ENCODE results near the gene EXOSC5.
"Not testable (repeated sequence)": the region's sequence is repeated elsewhere in the genome, so short reads cannot be mapped to it uniquely, and the experiment has no call there.

Gene EXOSC5
- total RNA-seq: 3.3 to 16.6 (median 10.2) reads per million in 18 experiments

DNA sequence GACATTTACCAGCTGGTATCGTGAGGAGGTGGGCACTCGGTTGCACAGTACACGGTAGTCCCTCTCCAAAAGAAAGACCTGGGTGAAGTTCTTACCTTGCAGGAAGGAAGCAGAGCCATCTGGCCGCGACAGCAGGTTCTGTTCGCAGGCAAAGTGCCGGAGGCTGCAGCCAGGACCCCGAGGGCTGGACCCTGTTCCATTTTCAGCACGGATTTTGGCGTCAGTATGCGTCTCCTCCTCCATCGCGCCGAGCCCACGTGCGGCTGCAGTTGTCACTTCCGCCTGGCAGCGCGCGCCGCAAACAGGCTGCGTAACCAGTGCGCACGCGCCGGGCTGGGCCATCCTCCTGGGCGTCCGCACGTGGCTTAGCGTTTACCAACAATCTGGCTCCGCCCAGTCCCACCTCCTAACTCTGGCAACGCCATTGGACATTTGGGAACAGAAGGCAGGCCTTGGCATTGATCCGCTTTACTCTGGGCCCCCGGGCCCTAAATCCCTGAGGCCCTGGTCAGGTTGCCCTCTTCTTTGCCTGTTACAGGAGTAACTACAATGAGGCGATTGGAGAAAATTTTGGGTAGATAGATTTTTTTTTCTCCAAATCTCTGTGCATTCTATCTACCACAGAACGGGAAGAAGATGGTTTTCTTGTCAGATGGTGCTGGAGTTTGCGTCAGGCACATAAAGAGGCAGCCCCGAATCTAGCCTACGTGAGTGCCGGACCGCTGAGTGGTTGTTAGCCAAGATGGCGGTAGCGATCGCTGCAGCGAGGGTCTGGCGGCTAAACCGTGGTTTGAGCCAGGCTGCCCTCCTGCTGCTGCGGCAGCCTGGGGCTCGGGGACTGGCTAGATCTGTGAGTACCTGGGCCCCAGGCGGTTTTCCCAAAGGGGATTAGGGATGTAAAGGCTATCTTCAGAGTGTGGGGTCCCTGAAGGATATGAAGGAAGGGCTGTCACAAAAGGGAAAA is at the start of gene EXOSC5, which contains the start of gene BCKDHA:
Gene EXOSC5 (minus strand): TSS at position 274 of the 964 bp plus-strand sequence. CDS start 31 bp downstream, at position 243.
Gene BCKDHA (plus strand): TSS at position 733 of the 964 bp plus-strand sequence. CDS start 10 bp downstream, at position 743.
- peak; percentile 100 for DNase-seq

GRCh38 chr19:41445575-41445974 is 48.4 kb upstream of the EXOSC5 start:
- DNase-seq: no peak

GRCh38 chr19:41443813-41444455 is 46.8 kb upstream of the EXOSC5 start:
- DNase-seq: no peak

DNA sequence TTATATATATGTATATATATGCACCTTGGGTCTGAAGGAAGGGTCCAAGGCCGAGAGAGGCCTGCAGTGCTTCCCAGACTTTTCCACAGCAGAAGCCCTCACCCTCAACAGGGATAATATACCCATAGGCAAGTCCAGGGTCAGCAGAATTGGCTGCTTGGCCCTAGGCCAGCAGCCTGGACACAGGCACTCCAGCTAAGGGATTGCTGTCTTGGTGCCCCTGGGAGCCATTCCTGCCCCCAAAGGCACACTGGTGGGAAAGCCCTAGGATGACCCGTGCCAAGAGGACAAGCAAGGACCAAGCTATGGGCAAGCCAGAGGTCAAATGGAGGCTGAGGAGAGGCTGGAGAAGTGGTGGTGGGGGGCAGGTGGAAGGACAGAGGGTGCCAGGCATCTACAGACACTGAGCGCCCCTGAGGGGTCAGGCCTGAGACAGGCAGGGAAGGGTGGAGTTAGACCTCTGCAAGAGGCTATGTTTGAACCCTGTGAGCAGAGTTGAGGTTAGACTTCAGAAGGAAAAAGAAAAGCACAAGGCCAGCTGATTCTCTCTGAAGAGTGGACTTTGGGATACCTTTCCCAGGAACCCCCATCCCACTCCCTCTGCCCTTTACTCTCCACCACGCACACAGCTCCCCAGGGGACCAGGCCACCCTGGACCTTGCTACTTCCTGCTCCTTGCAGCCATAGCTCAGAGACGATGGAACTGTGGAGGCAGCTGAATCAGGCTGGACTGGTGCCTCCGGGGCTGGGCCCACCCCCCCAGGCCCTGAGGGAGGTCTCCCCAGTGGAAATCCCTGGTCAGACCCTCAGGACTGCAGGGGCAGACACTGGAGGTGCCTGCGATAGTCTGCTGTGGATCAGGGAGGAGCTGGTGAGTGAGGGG is 45.6 kb upstream of the EXOSC5 start, which contains the start of gene ERICH4:
Gene ERICH4 (plus strand): TSS at position 684 of the 883 bp plus-strand sequence. CDS start 14 bp downstream, at position 698.
- no peak for DNase-seq

GRCh38 chr19:41441321-41441945 is 44.3 kb upstream of the EXOSC5 start:
- DNase-seq: no peak

GRCh38 chr19:41439441-41440222 is 42.5 kb upstream of the EXOSC5 start, which contains the start of gene DMAC2:
Gene DMAC2, minus strand, starts transcription at chr19:41439912. Its CDS starts 13 bp downstream, at chr19:41439899.
- DNase-seq: peak; percentile 98 to 99

- DNase-seq: no peak
Measured at GRCh38 chr19:41437944-41438574, 40.9 kb upstream of the EXOSC5 start.

- DNase-seq: no peak
Measured at GRCh38 chr19:41436674-41436951, 39.5 kb upstream of the EXOSC5 start.

DNA sequence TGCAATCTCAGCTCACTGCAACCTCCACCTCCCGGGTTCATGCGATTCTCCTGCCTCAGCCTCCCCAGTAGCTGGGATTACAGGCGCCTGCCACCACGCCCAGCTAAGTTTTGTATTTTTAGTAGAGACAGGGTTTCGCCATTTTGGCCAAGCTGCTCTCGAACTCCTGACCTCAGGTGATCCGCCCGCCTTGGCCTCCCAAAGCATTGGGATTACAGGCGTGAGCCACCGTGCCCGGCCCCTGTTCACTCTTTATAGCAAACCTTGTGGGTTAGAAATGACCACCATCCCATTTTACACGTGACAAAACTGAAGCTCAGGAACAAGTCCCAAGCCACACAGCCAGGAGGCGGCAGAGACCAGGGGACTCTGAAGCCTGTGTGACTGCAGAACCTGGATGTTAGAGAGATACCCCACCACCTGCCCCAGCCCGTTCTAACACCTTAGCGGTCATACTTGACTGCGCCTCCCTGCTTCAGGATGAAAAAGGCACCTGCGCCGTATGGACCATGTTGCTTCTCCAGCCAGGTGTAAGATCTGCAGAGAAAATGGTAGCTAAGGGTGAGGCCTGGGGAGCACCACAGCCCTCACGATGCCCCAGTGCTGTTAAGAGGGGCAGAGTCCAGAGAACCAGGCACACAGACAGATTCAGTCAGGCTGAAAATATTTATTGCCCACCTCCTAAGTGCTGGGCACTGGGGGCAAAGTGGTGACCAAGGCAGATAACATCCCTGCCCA is 38.9 kb upstream of the EXOSC5 start:
- DNase-seq: no peak

DNA sequence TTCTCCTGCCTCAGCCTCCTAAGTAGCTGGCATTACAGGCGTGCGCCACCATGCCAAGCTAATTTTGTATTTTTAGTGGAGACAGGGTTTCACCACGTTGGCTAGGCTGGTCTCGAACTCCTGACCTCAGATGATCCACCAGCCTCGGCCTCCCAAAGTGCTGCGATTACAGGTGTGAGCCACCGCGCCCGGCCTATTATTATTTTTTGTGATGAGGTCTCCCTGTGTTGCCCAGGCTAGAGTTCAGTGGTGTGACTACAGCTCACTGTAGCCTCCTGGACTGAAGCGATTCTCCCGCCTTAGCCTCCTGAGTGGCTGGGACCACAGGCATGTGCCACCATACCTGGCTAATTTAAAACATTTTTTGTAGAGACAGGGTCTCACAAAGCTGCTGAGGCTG is 38.2 kb upstream of the EXOSC5 start:
- DNase-seq: not testable (repeated sequence)

- DNase-seq: no peak
Measured at GRCh38 chr19:41434450-41434849, 37.3 kb upstream of the EXOSC5 start.

GRCh38 chr19:41433171-41433570 is 36.0 kb upstream of the EXOSC5 start:
- no peak for DNase-seq

- DNase-seq: peak; percentile 69 to 77
Measured at GRCh38 chr19:41431426-41432386, 34.5 kb upstream of the EXOSC5 start.

DNA sequence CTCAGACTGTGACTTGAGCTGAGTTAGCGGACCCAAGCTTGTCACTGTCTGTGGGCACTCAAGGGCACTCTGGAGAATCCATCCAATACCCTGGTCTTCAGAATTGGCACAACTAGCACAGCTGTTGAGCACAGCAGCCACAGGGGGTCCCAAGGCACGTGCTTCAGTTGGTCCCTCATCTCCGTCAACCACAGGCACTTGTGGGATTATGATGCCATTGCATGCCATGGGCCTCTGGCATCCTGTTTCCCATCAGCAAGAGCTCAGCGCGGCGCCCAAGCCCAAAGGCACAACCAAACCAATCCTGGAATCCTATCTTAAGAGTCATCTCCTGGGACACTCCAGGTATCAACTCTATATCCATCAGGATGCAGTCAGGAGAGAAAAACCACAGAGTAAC is 33.8 kb upstream of the EXOSC5 start:
- DNase-seq: no peak

GRCh38 chr19:41428481-41428859 is 31.3 kb upstream of the EXOSC5 start:
- DNase-seq: no peak

DNA sequence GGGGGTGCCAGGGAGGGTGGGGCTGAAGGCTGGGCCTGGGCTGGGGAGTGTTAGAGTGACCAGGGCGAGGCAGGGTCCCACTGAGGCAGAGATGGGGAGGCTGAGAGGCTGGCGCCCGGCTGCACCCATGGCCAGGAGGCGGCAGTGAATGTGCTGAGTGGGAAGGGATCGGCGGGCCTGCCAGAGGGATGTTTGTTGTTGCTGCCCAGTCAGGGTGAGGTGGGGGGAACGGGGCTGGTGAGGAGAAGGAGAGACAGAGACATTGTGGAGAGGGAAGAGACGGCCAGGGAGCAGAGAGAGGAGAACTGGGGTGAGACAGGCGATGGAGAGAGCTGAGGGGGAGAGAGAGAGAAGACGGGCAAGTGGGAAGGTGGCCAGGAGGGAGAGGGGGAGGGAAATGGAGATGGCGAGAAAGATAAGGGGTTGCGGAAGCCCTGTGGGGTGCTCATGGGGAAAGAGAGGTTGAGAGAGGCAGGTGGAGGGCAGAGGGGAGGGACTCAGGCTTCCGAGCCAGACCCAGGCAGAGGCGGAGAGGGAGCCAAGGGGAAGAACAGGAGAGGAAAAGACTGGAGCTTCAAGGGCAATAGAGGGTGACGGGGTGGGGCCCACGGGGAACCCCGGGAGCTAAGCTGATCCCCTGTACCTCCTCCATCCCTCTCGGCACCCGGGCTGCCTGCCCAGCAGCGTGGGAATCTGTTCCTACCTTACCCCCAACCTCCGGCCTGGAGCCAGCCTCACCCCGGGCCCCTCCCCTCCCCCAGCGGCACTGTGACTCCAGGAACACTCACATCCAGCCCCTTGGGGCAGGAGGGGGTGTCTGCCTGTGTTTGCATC is 30.7 kb upstream of the EXOSC5 start:
- DNase-seq: no peak

- peak; percentile 32 to 42 for DNase-seq
Measured at GRCh38 chr19:41426952-41427646, 29.9 kb upstream of the EXOSC5 start, which contains the start of gene B3GNT8. Gene B3GNT8, minus strand, starts transcription at chr19:41427374. Its CDS starts 596 bp downstream, at chr19:41426778.

All from inflammatory macrophage (primary cell).